Left renal cortex interstitium (tissue), 4 donors: ENCODE data around the gene C11orf21. TPM values are rescaled to one million over a fixed set of nuclear protein-coding genes. Genes with fewer than 3 reads are reported as not detected.

Experiments used
- DNase-seq, 4 donors: peaks; one replicate each; pipeline ENCODE4 v3.0.0-alpha.2; 2013; ENCODE audit warnings: low read depth in 4 of 4, low spot score in 2 of 4, missing footprints in 1 of 4
- polyA plus RNA-seq, 4 donors: library from polyadenylated mRNA; unstranded; fragments of 120-200 nt; gene quantifications; one replicate each; pipeline ENCODE4 v1.2.1, GENCODE V29; 2013; ENCODE audit not compliant: insufficient read length in 4 of 4

C11orf21 gene
- polyA plus RNA-seq, 4 donors: 0.52 to 0.96 (median 0.70) TPM

DNA sequence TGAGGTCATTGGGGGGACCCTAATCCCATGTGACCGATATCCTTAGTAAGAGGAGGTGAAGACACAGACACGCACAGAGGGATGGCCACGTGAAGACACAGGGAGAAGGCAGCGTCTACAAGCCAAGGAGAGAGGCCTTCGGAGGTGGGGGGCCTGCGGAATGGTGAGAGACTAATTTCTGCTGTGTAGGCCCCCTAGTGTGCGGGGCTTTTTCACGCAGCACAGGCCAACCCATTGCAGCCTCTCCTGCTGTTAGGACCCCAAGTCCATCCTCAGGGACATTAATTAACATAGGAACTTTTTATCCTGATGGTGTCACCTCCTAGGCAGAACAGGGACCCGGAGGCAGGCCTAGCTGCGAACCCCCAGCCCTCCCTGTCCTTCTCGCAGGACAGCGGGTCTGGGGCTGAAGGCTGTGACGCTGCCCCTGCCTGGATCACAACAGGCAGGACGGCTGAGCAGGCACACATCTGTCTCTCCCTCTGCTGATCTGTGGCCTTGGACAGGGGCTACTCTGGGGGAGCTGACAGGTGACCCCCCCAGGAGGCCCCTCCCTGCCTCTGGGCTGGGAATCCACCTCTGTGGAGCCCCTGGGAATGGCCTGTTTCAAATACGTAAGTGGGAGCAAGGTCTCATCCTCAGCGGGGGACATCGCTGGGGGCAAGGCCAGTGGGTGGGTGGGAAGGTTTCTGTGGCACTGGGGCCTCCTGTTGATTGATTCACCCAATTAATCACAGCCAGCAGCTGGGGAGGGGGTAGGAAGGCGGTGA is 39.2 kb downstream of the C11orf21 start:
- DNase-seq: no peak

DNA sequence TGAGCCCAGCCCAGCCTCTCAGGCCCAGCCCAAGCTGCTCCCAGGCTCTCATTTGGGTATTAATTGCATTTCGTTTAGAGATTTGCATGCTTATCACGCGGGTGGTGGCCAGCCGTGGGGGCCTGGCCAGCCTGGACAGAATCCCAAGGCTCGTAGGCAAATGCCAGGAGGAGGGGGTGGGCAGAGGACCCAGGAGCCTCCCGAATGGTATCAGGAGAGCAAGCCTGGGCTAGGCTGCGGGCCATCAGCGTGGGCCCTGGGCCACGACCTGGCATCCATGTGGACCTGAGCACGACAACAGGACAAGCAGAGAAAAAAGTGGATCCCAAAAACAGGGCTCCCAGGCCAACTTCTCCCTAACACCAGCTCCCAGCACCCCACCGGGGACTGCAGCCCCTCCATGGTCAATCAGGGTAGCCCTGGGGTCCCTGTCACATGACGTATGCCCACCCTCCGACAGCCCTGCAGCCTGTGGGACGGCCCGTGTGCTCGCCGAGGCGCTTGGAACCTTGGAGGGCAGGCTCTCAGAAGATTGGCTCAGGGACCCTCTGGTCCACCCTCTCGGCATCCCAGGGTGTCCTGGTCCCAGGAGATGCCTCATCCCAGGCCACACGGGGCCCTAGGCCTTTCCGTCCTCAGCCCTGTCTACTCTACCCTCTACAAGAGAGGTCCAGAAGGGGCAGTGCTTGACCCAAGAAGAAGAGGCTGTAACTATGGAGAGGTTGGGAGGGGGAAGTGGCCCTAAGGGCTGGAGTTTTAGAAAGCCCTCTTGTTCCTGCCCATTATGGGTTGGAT is 40.1 kb downstream of the C11orf21 start:
- no peak for DNase-seq

GRCh38 chr11:2260491-2261364 is 41.0 kb downstream of the C11orf21 start:
- no peak for DNase-seq

- no peak for DNase-seq
These were observed 41.7 kb downstream of the C11orf21 start for GRCh38 chr11:2259897-2260451.

DNA sequence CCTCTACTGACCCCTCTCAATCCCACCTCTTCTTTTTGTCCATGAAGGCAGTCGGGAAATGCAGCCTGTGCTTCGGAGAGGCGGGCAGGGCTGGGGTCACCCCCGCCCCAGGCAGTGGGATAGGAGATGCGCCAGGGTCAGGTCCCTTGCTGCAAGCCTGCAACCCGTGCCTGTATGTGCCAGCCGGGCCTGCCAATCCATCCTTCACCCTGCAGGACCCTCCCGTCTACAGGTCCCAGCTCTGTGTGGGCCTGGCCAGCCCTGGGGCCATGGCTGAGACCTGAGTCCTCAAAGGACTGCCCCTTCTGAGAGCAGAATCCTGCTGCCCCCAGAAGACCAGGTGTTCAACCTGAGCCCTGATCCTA is 42.3 kb downstream of the C11orf21 start:
- DNase-seq: no peak

DNA sequence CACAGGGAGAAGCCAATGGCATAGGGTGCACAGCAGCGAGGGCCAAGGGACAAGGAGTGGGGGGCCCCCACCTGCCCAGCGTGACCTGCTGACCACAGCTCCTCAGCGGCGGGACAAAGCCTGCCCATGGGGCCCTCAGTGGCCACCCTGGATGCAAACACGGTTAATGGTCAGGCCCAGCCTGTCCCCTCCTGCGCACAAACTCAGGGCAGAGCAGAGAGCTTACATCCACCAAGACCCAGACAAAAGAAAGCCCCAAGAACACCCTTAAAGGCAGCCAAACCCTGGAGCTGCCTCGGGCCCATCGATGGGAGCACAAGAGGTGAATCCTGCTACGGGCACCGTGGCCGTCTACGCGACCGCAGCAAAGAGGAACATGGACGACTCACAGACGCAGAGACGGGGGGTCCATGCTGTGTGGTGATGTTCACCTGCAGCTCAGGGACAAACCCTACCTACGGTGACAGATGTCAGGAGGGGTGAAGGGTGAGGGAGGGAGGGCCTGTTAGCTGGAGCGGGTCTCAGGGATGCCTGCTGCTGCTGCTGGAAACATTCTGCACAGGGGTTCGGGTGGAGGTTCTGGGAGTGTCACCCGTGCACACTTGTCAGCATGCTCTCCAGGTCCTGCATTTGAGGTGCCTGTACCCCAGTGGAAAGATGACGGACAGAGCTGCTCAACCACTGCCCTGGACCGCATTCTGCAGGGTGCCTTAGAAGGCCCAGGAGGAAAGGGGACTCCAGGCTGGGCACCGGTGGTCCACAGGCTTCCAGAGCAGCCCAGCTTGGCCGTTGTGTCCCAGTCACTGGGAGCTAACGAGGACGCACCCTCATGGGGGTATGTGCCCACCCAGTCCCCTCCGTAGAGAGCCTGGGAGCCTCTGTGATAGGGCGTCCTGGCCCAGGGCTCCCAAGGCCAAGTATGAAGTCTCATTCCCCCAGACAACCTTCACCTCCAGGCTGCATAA is 42.9 kb downstream of the C11orf21 start:
- DNase-seq: no peak

- DNase-seq: no peak
These were observed 44.6 kb downstream of the C11orf21 start for GRCh38 chr11:2256951-2257700.

DNA sequence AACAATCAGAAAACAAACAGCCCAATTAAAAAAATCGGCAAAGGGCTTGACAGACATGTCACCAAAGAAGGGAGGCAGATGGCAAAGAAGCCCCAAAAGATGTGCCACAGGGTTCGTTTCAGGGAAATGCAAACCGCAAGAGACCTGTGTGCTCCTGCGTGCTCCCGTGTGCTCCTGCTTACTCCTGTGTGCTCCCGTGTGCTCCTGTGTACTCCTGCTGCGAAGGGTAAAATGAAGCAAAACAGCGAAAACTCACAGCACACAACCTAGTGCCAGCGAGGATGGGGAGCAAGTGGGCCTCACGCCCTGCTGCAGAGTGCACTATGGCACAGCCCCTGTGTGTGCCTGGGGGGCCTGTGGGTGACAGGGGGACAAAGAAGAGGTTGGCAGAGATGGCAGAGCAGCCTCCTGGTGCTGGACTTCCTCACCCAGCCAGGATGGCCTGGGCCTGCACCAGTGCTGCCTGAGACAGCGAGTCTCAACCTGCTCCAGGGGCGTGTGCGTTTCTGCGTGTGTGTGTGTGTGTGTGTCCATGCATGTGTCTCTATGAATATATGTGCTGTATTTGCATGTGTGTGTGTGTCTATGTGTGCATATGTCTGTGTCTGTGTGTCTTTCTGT is 45.3 kb downstream of the C11orf21 start:
- no peak for DNase-seq

- DNase-seq: no peak
These were observed 49.7 kb downstream of the C11orf21 start for GRCh38 chr11:2252018-2252417.

GRCh38 chr11:2251138-2251537 is 50.6 kb downstream of the C11orf21 start:
- no peak for DNase-seq

DNA sequence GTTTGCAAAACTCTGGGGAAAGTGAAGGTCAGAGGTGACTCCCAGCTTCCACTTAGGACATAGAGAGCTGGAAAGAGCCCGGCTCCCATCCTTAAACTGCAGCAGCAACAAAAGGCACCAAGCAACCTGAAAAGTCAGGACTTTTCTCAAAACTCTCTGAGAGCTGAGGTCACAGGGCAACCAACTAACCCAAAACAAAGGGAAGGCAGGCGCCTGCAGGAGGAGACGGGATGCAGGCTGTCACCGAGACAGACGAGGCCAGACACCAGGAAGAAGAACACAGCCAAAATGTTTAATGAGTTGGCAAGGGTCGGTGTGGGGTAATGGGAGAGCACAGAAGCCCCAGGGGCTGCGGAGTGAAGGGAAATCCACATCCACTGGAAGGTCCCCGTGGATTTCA is 51.2 kb downstream of the C11orf21 start:
- no peak for DNase-seq

- DNase-seq: no peak
These were observed 51.7 kb downstream of the C11orf21 start for GRCh38 chr11:2250041-2250440.

DNA sequence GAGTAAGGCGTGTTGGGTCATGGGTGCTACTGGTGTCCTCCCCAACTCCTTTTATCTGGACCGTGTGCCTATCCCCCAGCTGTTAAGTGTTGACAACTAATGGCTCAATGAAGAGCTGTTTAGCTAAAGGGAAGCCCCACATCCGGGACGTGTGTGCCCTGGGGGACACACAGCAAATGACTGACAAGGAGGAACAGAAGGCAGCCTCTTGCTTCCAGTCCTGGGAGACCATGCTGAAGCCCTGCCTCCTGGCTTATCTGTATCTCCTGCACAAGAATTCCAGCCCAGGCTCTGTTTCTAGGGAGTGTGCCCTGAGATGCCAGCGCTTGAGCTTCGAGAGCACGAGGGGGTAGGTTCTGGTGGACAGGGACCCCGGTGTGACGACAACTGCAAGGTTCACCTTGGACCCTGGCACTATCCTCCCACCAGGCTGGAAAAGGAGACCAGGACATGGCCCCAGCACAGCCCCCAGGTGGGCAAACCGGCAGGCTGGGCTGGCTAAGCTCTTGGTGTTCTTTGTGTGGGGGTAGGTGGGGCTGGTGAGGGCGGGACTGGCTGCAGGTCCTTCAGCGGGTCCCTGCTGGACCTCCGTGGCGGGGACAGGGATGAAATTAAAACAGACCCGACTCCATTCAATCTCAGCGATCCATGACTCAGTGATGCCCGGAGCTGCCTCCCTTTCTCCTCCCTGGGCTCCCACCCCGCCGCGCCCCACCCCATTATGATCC is 52.4 kb downstream of the C11orf21 start:
- DNase-seq: no peak

- DNase-seq: no peak
These were observed 53.0 kb downstream of the C11orf21 start for GRCh38 chr11:2248762-2249161.

GRCh38 chr11:2248242-2248641 is 53.5 kb downstream of the C11orf21 start:
- no peak for DNase-seq

DNA sequence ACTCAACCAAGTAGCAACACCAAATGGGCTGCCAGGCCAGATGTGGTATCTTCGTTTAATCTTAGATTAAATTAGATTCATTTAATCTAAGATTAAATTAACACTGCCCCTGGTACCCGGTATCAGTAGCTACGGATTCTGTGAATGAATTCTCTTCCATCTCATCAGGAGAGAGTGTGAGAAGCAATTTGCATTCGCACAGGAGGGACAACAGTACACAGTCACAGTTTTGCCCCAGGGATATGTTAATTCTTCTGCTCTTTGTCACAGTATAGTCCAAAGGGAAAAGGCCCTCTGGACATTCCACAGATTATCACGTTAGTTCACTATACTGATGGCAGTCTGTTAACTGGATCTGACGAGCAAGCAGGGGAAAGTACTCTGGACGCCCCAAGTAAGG is 54.2 kb downstream of the C11orf21 start:
- no peak for DNase-seq
